KOPT-K1 (cell line): ENCODE measurements around the gene PRDM16.

ENCODE experiments used
- H3K27ac ChIP-seq: fragments of 200-600 bp; sonication (generic); 2 replicates; pipeline ENCODE4 v1.5.1; 2016; ENCODE audit warnings: antibody characterized with exemption, mild to moderate bottlenecking, low read depth, low read length; ENCODE audit not compliant: poor library complexity, severe bottlenecking
- H3K36me3 ChIP-seq: fragments of 200-600 bp; sonication (generic); 2 replicates; pipeline ENCODE4 v1.5.1; 2017; ENCODE audit warnings: antibody characterized with exemption, mild to moderate bottlenecking, low read length, moderate library complexity; ENCODE audit not compliant: insufficient read depth
- H3K9me3 ChIP-seq: fragments of 200-600 bp; sonication (generic); 2 replicates; pipeline ENCODE4 v1.5.1; 2017; ENCODE audit warnings: antibody characterized with exemption, low read length, mild to moderate bottlenecking; ENCODE audit not compliant: insufficient read depth, poor library complexity, severe bottlenecking

Gene PRDM16

GRCh38 chr1:3469104-3469848 lies 400.3 kb downstream of the PRDM16 start:
- no peaks in the 10 kb centered on the region for H3K36me3 ChIP-seq
- H3K9me3 ChIP-seq, result no peaks in the 10 kb centered on the region
- no peak overlapping the region for H3K27ac ChIP-seq

DNA sequence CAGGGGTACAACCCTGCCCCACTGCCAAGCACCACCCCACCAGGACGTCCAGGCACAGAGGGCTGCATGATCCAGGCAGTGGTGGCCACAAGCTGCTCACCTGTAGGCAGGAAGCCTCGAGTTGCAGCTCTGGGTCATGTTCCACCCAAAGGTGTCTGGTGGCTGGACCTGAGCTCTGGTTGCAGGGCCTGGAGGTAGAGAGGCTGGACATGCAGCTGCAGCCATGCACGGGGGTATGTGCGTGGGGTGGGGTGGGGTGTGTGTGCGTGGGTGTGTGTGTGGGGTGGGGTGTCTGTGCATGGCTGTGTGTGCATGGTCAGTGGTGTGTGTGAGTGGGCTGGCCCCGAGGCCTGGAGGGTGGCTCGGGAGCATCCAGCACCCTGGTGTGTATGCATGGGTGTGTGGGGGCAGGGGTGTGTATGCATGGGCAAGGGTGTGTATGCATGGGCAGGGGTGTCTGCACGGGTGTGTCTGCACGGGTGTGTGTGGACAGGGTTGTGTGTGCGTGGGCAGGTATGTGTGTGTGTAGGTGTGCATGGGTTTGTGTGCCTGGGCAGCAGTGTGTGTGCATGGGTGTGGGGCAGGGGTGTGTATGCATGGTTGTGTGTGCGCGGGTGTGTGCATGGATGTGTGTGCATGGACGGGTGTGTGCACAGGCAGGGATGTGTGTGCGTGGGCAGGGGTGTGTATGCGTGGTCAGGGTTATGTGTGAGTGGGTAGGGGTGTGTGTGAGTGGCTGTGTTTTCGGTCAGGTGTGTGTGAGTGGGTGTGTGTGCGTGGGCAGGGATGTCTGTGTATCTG lies 401.0 kb downstream of the PRDM16 start:
- no peaks in the 10 kb centered on the region for H3K9me3 ChIP-seq
- H3K27ac ChIP-seq, result no peak overlapping the region
- no peaks in the 10 kb centered on the region for H3K36me3 ChIP-seq

- Histone ChIP-seq H3K9me3 (no peaks in the 10 kb centered on the region), H3K27ac (no peak overlapping the region), H3K36me3 (no peaks in the 10 kb centered on the region)
These were observed 401.8 kb downstream of the PRDM16 start for GRCh38 chr1:3470650-3471355.

- no peaks in the 10 kb centered on the region for H3K9me3 ChIP-seq
- no peaks in the 10 kb centered on the region for H3K36me3 ChIP-seq
- H3K27ac ChIP-seq, result no peak overlapping the region
These were observed 402.5 kb downstream of the PRDM16 start for GRCh38 chr1:3471356-3472087.

- Histone ChIP-seq H3K27ac (no peak overlapping the region), H3K36me3 (no peaks in the 10 kb centered on the region), H3K9me3 (no peaks in the 10 kb centered on the region)
These were observed 403.3 kb downstream of the PRDM16 start for GRCh38 chr1:3472088-3472850.

DNA sequence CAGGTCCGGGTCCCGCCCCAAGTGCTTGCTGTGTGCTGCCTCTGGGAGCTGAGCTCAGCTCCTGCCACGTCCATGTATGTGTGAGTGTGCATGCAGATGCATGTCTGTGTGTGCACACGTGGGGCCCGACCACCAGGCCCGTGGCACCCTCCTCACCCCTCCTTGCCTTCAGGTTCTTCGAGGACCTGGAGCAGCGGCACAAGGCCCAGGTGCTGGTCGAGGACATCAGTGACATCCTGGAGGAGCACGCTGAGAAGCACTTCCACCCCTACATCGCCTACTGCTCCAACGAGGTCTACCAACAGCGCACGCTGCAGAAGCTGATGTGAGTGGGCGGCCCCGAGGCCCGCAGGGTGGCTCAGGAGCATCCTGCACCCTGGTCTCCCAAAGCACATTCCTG lies 403.9 kb downstream of the PRDM16 start:
- Histone ChIP-seq H3K9me3 (no peaks in the 10 kb centered on the region), H3K27ac (no peak overlapping the region), H3K36me3 (no peaks in the 10 kb centered on the region)

GRCh38 chr1:3473381-3473844 lies 404.4 kb downstream of the PRDM16 start:
- no peak overlapping the region for H3K27ac ChIP-seq
- no peaks in the 10 kb centered on the region for H3K36me3 ChIP-seq
- H3K9me3 ChIP-seq, result no peaks in the 10 kb centered on the region

- Histone ChIP-seq H3K9me3 (no peaks in the 10 kb centered on the region), H3K27ac (no peak overlapping the region), H3K36me3 (no peaks in the 10 kb centered on the region)
These were observed 405.0 kb downstream of the PRDM16 start for GRCh38 chr1:3474016-3474415.

GRCh38 chr1:3474421-3474820 lies 405.4 kb downstream of the PRDM16 start:
- H3K9me3 ChIP-seq, result no peaks in the 10 kb centered on the region
- no peak overlapping the region for H3K27ac ChIP-seq
- no peaks in the 10 kb centered on the region for H3K36me3 ChIP-seq

- Histone ChIP-seq H3K36me3 (no peaks in the 10 kb centered on the region), H3K9me3 (no peaks in the 10 kb centered on the region), H3K27ac (no peak overlapping the region)
These were observed 407.0 kb downstream of the PRDM16 start for GRCh38 chr1:3475839-3476573.

- Histone ChIP-seq H3K9me3 (no peaks in the 10 kb centered on the region), H3K27ac (no peak overlapping the region), H3K36me3 (no peaks in the 10 kb centered on the region)
These were observed 407.7 kb downstream of the PRDM16 start for GRCh38 chr1:3476666-3477065.

DNA sequence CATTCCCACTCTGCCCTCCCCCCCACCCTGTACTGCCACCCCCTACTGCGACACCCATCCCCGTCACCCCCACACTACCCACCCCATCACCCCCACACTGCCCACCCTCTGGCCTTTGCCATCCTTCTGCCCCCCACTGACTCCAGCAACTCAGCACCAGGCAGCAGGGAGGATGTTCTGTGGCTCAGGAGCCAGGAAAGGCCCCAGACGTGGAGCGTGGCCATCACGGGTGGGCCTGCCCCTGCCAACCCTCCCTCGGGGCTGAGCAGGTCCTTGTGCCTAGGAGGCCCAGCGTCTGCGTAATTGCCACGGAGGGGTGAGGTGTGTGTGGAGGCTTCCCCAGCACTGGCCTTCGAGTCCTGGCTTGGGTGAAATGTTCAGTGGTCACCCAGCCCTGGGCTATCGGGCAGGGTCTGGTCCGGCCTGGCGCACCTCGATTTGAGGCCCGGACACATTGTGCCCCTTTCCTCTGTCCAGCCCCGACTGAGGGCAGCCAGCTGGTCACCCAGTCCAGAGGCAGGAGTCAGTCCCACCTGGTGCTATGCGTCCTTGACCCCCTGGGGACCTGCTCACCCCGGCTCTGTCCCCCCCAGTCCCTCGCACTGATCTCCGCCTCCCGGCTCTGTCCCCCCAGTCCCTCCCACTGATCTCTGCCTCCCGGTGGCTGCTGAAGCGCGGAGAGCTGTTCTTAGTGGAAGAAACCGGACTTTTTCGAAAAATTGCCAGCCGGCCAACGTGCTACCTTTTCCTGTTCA lies 408.4 kb downstream of the PRDM16 start:
- Histone ChIP-seq H3K36me3 (no peaks in the 10 kb centered on the region), H3K9me3 (no peaks in the 10 kb centered on the region), H3K27ac (no peak overlapping the region)

DNA sequence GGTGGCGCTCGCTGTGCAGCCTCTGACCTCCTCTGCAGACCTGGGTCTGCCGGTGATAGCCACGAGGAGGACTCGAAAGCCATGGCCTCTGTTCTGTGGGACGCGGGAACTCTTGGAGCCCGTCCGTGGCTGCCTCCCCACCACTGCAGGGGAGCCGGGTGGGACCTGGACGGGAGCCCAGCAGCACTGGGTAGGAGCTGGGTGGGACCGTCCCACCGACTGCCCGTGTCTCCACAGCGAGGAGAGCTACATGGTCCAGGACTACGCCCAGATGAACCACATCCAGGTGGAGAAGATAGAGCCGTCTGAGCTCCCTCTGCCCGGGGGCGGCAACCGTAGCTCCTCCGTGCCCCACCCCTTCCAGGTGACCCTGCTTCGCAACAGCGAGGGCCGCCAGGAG lies 409.2 kb downstream of the PRDM16 start:
- H3K27ac ChIP-seq, result no peak overlapping the region
- H3K36me3 ChIP-seq, result no peaks in the 10 kb centered on the region
- no peaks in the 10 kb centered on the region for H3K9me3 ChIP-seq
